ENCODE results near the gene P2RY4.
"Not testable (repeated sequence)": the region's sequence is repeated elsewhere in the genome, so short reads cannot be mapped to it uniquely, and the experiment has no call there.

P2RY4 gene

DNA sequence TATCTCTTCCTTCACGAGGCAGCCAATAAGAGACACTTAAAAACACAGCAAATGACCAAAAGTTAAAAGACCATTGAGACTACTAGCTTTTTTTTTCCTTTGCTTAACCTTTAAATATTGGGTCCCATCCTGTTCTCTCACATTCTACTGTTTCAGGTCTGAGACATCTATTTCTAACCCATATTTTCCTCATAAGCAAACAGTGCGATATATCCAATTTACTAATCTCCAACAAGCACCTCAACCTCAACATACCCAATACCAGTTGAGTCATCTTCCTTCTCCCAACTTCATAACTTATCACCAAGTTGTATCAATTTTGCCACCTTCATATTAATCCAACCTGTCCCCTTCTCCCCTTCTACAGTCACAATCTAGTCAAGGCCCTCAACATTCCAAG lies 18.5 kb downstream of the P2RY4 start:
- DNase-seq = no peak

DNA sequence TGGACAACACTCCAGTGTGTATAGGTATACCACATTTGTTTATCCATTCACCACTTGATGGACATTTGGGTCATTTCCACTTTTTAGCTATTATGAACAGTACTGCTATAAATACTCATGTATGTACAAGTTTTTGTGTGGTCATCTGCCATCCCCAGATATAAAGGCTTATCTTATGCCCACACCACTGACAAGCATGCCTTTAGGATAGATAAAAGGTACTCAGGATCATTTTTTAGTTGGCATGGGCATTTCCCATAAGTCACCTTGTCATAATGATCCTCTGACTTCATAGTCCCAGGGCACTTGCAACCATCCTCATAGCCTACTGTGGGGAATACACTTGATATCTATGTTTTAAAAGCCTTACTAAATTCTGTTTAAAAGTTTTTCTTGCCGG lies 19.3 kb downstream of the P2RY4 start:
- no peak for DNase-seq

DNA sequence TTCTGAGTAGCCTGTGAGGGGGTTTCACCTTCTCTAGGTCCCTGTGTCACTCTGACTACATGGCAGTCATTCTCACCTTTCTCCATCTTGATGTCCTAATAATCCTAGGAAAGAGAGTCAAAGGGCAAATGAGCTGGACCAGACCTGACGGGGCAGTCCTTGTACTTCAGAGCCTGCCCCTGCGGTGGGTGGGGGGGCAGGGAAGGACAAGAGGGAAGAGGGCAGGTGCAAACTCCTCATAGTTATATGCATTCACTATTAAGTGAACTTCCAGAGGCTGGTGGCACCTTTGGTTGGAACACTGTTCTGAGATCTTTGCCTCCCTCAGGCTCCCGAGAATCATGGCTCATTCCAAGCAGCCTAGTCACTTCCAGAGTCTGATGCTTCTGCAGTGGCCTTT lies 25.6 kb downstream of the P2RY4 start, which contains the start of gene AWAT1:
Gene AWAT1, plus strand, starts transcription at position 301 of the 400 bp plus-strand sequence. Its CDS starts 41 bp downstream, at position 342.
- DNase-seq = no peak

DNA sequence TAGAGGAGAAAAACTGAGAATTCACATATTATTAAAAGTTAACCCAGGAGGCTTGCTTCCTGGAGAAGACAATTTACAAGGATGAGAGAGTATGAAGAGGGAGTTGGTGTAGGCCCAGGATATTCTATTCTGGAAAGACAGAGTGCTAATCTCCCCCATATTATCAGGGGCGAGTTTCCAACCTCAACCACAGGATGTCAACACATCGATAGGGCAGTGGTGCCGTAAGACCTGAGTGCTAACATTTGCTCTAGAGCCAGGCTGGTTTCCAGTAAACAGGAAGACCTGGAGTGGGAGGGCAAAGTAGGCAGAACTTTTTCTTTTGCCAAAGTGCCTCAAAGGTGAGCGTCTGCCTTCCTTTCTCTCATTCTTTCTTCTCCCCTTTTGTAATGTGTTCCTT lies 28.3 kb downstream of the P2RY4 start:
- no peak for DNase-seq

DNA sequence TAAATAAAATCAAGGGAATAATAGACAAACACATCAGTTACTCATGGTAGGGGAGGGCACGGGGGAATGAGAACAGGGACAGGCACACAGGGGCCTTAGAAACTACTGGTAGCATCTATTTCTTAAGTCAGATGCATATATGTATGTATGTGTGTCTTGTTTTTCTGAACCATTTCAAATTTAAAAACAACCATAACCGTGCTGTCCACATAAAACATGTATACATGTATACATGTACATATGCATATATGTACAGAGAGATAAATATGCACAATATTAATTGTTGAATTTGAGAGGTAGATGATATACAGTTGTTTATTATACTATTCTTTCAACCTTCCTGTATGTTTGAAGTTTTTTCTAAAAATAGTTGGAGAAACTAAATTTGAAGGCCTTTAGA lies 33.3 kb downstream of the P2RY4 start:
- DNase-seq = no peak

DNA sequence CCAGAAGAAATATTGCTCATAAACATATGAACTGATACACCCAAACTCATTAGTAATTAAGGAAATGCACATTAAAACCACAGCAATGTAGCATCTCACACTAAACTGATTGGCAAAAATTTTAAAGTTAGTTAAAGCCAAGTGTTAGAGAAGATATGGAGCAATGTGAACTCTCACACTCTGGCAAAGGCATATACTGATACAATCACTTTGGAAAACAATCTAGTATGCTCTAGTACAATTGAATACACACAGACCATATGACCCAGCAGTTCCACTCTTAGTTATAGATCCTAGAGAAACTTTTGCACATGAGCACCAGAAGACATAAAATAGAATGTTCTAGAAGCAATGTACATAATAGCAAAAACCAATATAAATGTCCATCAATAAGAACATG lies 34.0 kb downstream of the P2RY4 start:
- no peak for DNase-seq

DNA sequence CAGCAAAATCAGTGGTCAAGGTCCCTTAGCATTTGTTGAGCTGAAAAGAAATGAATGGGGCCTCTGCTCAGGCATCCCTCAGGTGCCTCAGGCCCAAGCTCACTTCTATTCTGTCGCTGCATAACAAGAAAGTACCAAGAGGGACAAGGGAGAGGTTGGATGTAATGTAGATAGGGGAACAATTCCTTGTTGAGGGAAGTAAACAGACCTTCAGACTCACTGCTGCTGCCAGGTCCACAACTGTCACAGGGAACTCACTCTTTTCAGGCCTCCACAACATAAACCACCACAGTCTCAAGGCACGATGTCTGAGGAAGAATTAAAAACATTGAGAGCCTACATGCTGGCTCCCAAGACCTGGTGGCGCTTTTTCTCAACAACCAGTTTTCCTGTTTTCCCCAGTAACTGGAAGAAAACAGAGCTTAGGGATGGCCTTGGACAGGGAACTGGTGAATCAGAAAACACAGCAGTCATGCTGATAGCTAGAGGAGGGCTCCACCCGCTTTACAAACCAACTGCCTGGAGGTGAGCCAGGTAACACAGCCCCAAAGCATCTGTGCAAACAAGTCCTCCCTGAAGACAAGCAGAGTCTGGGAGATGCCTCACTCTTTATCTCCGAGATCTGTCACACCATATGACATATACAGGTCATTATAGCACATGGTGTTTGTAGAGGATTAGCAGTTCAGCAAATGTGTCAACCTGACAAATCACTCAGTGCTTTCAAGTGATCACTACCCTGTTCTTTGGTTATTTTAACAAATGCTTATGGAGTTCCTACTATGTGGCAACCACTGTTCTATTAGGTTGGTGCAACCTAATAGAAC lies 39.9 kb downstream of the P2RY4 start:
- no peak for DNase-seq

DNA sequence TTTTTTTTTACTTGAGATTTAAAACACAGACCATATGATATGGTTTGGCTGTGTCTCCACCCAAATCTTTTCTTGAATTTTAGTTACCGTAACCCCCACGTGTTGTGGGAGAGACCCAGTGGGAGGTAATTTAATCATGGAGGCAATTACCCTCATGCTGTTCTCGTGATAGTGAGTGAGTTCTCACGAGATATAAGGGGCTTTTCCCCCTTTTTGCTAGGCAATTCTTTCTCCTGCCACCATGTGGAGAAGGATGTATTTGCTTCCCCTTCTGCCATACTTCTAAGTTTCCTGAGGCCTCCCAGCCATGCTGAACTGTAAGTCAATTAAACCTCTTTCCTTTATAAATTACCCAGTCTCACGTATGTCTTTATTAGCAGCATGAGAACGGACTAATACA lies 50.4 kb downstream of the P2RY4 start:
- DNase-seq = not testable (repeated sequence)

DNA sequence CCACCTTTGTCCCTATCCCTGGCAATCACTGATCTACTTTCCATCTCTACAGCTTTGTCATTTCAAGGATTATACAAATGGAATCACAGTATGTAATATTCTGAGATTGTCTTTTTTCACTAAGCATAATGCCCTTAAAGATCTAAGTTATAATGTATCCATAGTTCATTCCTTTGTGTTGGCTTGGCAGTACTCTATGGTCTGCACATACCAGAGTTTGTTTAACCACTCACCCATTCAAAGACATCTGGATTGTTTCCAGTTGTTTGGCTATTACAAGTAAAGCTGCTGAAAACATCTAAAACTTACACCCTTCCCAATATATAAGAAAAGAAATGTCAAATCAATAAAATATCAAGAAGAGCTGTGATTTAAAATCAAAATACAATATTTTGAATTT lies 51.5 kb downstream of the P2RY4 start:
- no peak for DNase-seq

Data from EL (cell line).